WTC11 (cell line): ENCODE data around the gene ACSS2.

Experiments used
- CBFB ChIP-seq: sonication (generic); formaldehyde crosslinking; IDR thresholded peaks from 2 replicates; pipeline ENCODE4 v1.8.1; 2022; ENCODE audit warnings: mild to moderate bottlenecking, low read depth, missing genetic modification reagents
- NFE2L1 ChIP-seq: sonication (generic); formaldehyde crosslinking; IDR thresholded peaks from 2 replicates; pipeline ENCODE4 v1.8.1; 2023; ENCODE audit warnings: missing genetic modification reagents
- ZNF396 ChIP-seq: fragments of 250-450 bp; sonication (Bioruptor Pico); IDR thresholded peaks from 2 replicates; pipeline ENCODE4 v1.8.0; 2021; ENCODE audit warnings: mild to moderate bottlenecking, moderate library complexity, borderline replicate concordance
- TF ChIP-seq, protein P1 (sequence below): fragments of 200-600 bp; IDR thresholded peaks from 2 replicates; pipeline ENCODE4 v1.8.0; 2022; ENCODE audit warnings: antibody characterized with exemption
- TF ChIP-seq, protein P2 (sequence below): sonication (generic); formaldehyde crosslinking; IDR thresholded peaks from 2 replicates; pipeline ENCODE4 v1.8.1; 2022; ENCODE audit warnings: mild to moderate bottlenecking, moderate library complexity, missing genetic modification reagents
- TF ChIP-seq, protein P3 (sequence below): sonication (generic); formaldehyde crosslinking; IDR thresholded peaks from 2 replicates; pipeline ENCODE4 v1.8.0; 2022; ENCODE audit warnings: mild to moderate bottlenecking, missing genetic modification reagents

DNA sequence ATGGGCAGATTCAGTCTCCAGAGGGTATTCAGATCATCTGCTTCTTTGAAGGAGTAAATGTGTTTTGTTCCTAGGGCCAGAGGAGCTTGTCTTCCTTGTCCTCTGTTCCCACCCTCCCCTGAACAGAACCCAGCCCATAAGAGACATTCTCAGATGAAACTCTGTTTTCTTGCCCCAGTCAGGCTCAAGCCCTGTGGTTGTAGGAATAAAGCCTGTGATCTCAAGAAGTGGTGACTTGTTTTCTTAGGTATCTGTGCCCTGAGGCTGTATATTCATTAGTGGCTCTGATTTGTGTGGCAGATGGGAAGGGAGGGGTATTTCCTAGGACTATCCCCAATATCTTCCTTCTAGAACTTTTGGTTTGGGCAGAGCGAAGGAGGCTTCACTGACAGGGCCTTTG lies 51.3 kb downstream of the ACSS2 start:
- no peak for TF ChIP-seq CBFB (CRISPR knock-in tag)
- no peak for TF ChIP-seq ZNF396
- TF ChIP-seq, protein P1, sequence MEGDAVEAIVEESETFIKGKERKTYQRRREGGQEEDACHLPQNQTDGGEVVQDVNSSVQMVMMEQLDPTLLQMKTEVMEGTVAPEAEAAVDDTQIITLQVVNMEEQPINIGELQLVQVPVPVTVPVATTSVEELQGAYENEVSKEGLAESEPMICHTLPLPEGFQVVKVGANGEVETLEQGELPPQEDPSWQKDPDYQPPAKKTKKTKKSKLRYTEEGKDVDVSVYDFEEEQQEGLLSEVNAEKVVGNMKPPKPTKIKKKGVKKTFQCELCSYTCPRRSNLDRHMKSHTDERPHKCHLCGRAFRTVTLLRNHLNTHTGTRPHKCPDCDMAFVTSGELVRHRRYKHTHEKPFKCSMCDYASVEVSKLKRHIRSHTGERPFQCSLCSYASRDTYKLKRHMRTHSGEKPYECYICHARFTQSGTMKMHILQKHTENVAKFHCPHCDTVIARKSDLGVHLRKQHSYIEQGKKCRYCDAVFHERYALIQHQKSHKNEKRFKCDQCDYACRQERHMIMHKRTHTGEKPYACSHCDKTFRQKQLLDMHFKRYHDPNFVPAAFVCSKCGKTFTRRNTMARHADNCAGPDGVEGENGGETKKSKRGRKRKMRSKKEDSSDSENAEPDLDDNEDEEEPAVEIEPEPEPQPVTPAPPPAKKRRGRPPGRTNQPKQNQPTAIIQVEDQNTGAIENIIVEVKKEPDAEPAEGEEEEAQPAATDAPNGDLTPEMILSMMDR: no peak
- TF ChIP-seq, protein P2, sequence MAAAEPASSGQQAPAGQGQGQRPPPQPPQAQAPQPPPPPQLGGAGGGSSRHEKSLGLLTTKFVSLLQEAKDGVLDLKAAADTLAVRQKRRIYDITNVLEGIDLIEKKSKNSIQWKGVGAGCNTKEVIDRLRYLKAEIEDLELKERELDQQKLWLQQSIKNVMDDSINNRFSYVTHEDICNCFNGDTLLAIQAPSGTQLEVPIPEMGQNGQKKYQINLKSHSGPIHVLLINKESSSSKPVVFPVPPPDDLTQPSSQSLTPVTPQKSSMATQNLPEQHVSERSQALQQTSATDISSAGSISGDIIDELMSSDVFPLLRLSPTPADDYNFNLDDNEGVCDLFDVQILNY (CRISPR knock-in tag): no peak
- TF ChIP-seq, protein P3, sequence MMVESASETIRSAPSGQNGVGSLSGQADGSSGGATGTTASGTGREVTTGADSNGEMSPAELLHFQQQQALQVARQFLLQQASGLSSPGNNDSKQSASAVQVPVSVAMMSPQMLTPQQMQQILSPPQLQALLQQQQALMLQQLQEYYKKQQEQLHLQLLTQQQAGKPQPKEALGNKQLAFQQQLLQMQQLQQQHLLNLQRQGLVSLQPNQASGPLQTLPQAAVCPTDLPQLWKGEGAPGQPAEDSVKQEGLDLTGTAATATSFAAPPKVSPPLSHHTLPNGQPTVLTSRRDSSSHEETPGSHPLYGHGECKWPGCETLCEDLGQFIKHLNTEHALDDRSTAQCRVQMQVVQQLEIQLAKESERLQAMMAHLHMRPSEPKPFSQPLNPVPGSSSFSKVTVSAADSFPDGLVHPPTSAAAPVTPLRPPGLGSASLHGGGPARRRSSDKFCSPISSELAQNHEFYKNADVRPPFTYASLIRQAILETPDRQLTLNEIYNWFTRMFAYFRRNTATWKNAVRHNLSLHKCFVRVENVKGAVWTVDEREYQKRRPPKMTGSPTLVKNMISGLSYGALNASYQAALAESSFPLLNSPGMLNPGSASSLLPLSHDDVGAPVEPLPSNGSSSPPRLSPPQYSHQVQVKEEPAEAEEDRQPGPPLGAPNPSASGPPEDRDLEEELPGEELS (CRISPR knock-in tag): no peak
- TF ChIP-seq NFE2L1 (CRISPR knock-in tag): no peak
